ENCODE data around the gene MS4A10. TPM values are rescaled to one million over a fixed set of nuclear protein-coding genes. Genes with fewer than 3 reads are reported as not detected.

Gene MS4A10
- total and polyA plus RNA-seq, 2 of the 8 experiments (the other 6 are each of a cell fraction or from before 2014, with no cell fraction given), result not detected

- Histone ChIP-seq H3K36me3 (ENCODE audit: control insufficient read depth in 2 of 4, insufficient read depth in 4 of 4, low read length in 3 of 4) (no peaks in the 10 kb centered on the region), H3K27ac (ENCODE audit: low read depth, low read length) (no peak overlapping the region), H4K91ac (replicated peaks; ENCODE audit: insufficient read length, low read length) (no peak overlapping the region), H4K8ac (ENCODE audit: extremely low read depth, insufficient read depth, low read length) (no peak overlapping the region), H3K4me3 (ENCODE audit: extremely low read depth in 1 of 4, insufficient read depth in 2 of 4, low read depth in 3 of 4, low read length in 4 of 4) (no peak overlapping the region), H2AFZ (ENCODE audit: low read length) (no peak overlapping the region), H4K5ac (ENCODE audit: insufficient read length, low read depth, low read length) (no peak overlapping the region), H3K23ac (ENCODE audit: insufficient read length) (no peak overlapping the region), H2BK120ac (replicated peaks; ENCODE audit: low read depth, low read length) (no peak overlapping the region), H2BK12ac (ENCODE audit: low read depth, low read length) (no peak overlapping the region), H2BK15ac (ENCODE audit: low read length) (no peak overlapping the region), H3K9ac (replicated peaks in 1 of 4; ENCODE audit: extremely low read depth in 1 of 4, low read depth in 3 of 4, low read length in 3 of 4) (no peak overlapping the region), H3K4ac (replicated peaks; ENCODE audit: insufficient read length, low read depth, low read length) (no peak overlapping the region), H3K23me2 (ENCODE audit: low read depth, low read length) (no peaks in the 10 kb centered on the region), H2BK5ac (ENCODE audit: low read depth, low read length) (no peak overlapping the region), H3K56ac (replicated peaks; ENCODE audit: insufficient read length, low read depth, low read length) (no peak overlapping the region), H3K79me2 (ENCODE audit: control insufficient read depth in 1 of 2, insufficient read depth in 2 of 2, low read length in 2 of 2) (no peaks in the 10 kb centered on the region), H4K20me1 (replicated peaks in 1 of 2; ENCODE audit: control insufficient read depth in 1 of 2, insufficient read depth in 2 of 2, low read length in 2 of 2) (no peaks in the 10 kb centered on the region), H3K18ac (ENCODE audit: extremely low read depth, low read length) (no peak overlapping the region), H3K9me3 (ENCODE audit: insufficient read depth in 2 of 2, low read depth in 1 of 2, low read length in 1 of 2) (no peaks in the 10 kb centered on the region; a peak in 1 of 4 replicates), H3K14ac (ENCODE audit: insufficient read length) (no peak overlapping the region), H3K27me3 (replicated peaks in 1 of 4; ENCODE audit: control insufficient read depth in 3 of 4, extremely low read depth in 1 of 4, insufficient read depth in 3 of 4, low read length in 3 of 4) (peaks cover 0 to 11% (median 6%) of the 10 kb centered on the region in 4 experiments; a peak in 3 of 7 replicates), H3K4me1 (replicated peaks in 1 of 4; ENCODE audit: control insufficient read depth in 3 of 4, insufficient read depth in 4 of 4, low read length in 3 of 4) (no peaks in the 10 kb centered on the region; a peak in 1 of 7 replicates), H3K4me2 (ENCODE audit: insufficient read depth in 1 of 2, low read depth in 2 of 2, low read length in 2 of 2) (no peak overlapping the region), H2BK20ac (ENCODE audit: low read length) (no peak overlapping the region), H2AK5ac (ENCODE audit: low read depth, low read length) (no peak overlapping the region), H3K79me1 (ENCODE audit: low read depth, low read length) (no peaks in the 10 kb centered on the region)
- WGBS, 2 experiments (ENCODE audit: extremely low coverage in 1 of 2, insufficient coverage in 1 of 2, insufficient read length in 1 of 2, insufficient replicate concordance in 2 of 2, low coverage in 1 of 2, low lambda C conversion rate in 2 of 2, missing lambda C conversion rate in 1 of 2), result 91% methylated on average over 4 of the region's 4 CpGs; no CpG with 5 or more reads in 1 of the 2 experiments
- ChIA-PET CTCF (ENCODE audit: partially characterized antibody) (interaction anchor here (0.6 to 8.3 kb wide), 9 partner anchors 8 to 128 kb away, joined by 3 to 90 read pairs (median 6); partner anchors contain the start of gene MS4A8), POLR2A (ENCODE audit: partially characterized antibody) (no interaction called here)
- DNase-seq (ENCODE audit: low read depth in 1 of 2, low spot score in 2 of 2) (no peak), FAIRE-seq (no peak)
- TF ChIP-seq BACH1 (IDR thresholded peaks at IDR 0.05; ENCODE audit: low read length) (no peak), CTBP2 (IDR thresholded peaks at IDR 0.05; ENCODE audit: borderline replicate concordance, insufficient read depth, insufficient read length, low read length) (no peak), JUND (IDR thresholded peaks at IDR 0.05; ENCODE audit: low read length) (no peak), CEBPB (IDR thresholded peaks at IDR 0.05; ENCODE audit: low read depth, low read length) (no peak), SP2 (IDR thresholded peaks at IDR 0.05; ENCODE audit: low read length) (no peak), POU5F1 (IDR thresholded peaks at IDR 0.05; ENCODE audit: low read depth, low read length) (no peak), RAD21 (IDR thresholded peaks at IDR 0.05 in 1 of 2, conservative IDR thresholded peaks at IDR 0.05 in 1 of 2; ENCODE audit: low read depth in 2 of 2, low read length in 2 of 2) (no peak), KDM4A (IDR thresholded peaks at IDR 0.05; ENCODE audit: low read depth, low read length, severe bottlenecking) (no peak), SIRT6 (IDR thresholded peaks at IDR 0.05; ENCODE audit: low read length) (no peak), KDM1A (IDR thresholded peaks at IDR 0.05; ENCODE audit: borderline replicate concordance, low read length) (no peak), SIN3A (conservative IDR thresholded peaks at IDR 0.05 in 1 of 2, IDR thresholded peaks at IDR 0.05 in 1 of 2; ENCODE audit: low read depth in 1 of 2, low read length in 2 of 2) (no peak), SUZ12 (IDR thresholded peaks at IDR 0.05; ENCODE audit: low read length) (no peak)
- TF ChIP-seq, protein P1, sequence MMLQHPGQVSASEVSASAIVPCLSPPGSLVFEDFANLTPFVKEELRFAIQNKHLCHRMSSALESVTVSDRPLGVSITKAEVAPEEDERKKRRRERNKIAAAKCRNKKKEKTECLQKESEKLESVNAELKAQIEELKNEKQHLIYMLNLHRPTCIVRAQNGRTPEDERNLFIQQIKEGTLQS (IDR thresholded peaks at IDR 0.05; ENCODE audit: insufficient read depth, low read depth, low read length), result no peak
These were observed 15.9 kb upstream of the MS4A10 start for GRCh38 chr11:60769273-60769672.

Data from H1 (cell line).